ENCODE measurements around the gene ASB15.

GRCh38 chr7:123557016-123557397, 44.6 kb upstream of the ASB15 start:
- TF ChIP-seq EGR1 (IDR thresholded peaks at IDR 0.05) (no peak), EP300 (IDR thresholded peaks at IDR 0.05; ENCODE audit: borderline replicate concordance) (no peak), ZBTB7A (IDR thresholded peaks at IDR 0.05; ENCODE audit: low read depth) (no peak), USF1 (IDR thresholded peaks at IDR 0.05) (no peak), RAD21 (IDR thresholded peaks at IDR 0.05; ENCODE audit: low read depth) (no peak), NFIC (IDR thresholded peaks at IDR 0.05) (no peak), YY1 (IDR thresholded peaks at IDR 0.05; ENCODE audit: low read depth) (no peak), TAF1 (IDR thresholded peaks at IDR 0.05; ENCODE audit: low read depth) (no peak), TEAD4 (IDR thresholded peaks at IDR 0.05) (no peak), MAX (IDR thresholded peaks at IDR 0.05) (no peak)

Measured in Ishikawa (cell line).